IMR-90 (cell line): ENCODE data around the gene TREML2.

ENCODE experiments used
- POLR2A ChIP-seq: IDR thresholded peaks from 2 replicates; pipeline ENCODE4 v1.6.1; 2012; ENCODE audit warnings: mild to moderate bottlenecking, low read depth, low read length
- RCOR1 ChIP-seq: IDR thresholded peaks from 2 replicates; pipeline ENCODE4 v1.6.1; 2012; ENCODE audit warnings: mild to moderate bottlenecking, low read length, improper control_type of control experiment; ENCODE audit not compliant: insufficient replicate concordance
- TF ChIP-seq, protein P1 (sequence below): conservative IDR thresholded peaks from 2 replicates; pipeline ENCODE4 v1.5.1; 2012; ENCODE audit warnings: mild to moderate bottlenecking, low read depth, low read length, improper control_type of control experiment

DNA sequence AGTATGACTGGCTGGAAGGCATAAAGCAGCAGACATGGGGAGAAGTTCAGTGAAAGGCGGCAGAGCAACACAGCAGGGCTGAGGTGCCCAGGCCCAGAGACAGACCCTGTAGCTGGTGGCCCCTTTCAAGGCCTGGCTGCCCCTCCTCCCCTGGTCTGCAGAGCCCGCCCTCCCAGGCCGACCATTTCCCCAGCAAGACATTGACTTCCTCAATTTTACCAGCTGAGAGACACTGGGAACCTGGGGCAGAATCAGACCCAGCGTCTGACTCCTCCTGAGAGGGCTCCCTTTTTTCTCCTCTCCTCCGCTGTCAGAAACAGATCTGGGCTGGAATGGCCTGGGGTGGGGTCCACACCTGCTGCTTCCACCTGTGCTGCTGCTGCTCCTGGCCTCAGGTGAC lies 27.1 kb upstream of the TREML2 start, which contains the start of gene TREML4:
- TF ChIP-seq, protein P1, sequence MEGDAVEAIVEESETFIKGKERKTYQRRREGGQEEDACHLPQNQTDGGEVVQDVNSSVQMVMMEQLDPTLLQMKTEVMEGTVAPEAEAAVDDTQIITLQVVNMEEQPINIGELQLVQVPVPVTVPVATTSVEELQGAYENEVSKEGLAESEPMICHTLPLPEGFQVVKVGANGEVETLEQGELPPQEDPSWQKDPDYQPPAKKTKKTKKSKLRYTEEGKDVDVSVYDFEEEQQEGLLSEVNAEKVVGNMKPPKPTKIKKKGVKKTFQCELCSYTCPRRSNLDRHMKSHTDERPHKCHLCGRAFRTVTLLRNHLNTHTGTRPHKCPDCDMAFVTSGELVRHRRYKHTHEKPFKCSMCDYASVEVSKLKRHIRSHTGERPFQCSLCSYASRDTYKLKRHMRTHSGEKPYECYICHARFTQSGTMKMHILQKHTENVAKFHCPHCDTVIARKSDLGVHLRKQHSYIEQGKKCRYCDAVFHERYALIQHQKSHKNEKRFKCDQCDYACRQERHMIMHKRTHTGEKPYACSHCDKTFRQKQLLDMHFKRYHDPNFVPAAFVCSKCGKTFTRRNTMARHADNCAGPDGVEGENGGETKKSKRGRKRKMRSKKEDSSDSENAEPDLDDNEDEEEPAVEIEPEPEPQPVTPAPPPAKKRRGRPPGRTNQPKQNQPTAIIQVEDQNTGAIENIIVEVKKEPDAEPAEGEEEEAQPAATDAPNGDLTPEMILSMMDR: no peak
- no peak for TF ChIP-seq POLR2A
- no peak for TF ChIP-seq RCOR1
